ENCODE results near the gene FIP1L1. TPM values are rescaled to one million over a fixed set of nuclear protein-coding genes. Genes with fewer than 3 reads are reported as not detected.

FIP1L1 gene
- total RNA-seq, 1 experiment from 2014 or later: 68.0 TPM

DNA sequence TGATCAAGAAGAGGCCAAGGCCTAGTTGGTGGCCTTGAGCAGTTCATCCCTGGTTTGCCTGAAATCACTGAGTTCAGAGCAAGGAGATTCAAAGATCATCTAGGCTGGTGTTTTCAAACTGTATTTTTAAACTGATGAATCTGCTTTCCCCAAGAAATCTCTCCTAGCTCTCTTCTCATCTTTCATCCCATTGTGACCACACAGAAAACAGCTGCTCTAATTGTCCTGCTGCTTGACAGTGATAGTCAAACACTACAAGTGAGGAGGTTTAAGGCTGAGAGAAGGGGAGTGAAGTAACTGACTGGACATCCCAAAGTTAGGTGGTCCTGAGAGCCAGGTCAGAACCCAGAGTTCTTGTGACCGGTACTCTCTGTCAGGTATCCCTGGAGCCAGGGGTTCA lies 122.3 kb downstream of the FIP1L1 start:
- no peaks in the 10 kb centered on the region for H3K9me3 ChIP-seq (ENCODE audit: control insufficient read depth, low read depth, low read length)
- no peak for TF ChIP-seq CTCF (conservative IDR thresholded peaks at IDR 0.05)
- no peak overlapping the region for H4K8ac ChIP-seq (replicated peaks; ENCODE audit: insufficient read length, low read depth, low read length)
- Mint-ChIP-seq H3K27ac (no peak overlapping the region), H3K36me3 (ENCODE audit: insufficient read depth in 1 of 3, low read depth in 3 of 3) (no peaks in the 10 kb centered on the region; a peak in 1 of 7 replicates), H3K27me3 (ENCODE audit: low read depth) (no peaks in the 10 kb centered on the region), H3K4me3 (no peak overlapping the region), H3K4me1 (peaks cover 15 to 22% of the 10 kb centered on the region in 2 experiments), H3K9me3 (no peaks in the 10 kb centered on the region)
- no peak overlapping the region for H3K18ac ChIP-seq (ENCODE audit: insufficient read length, low read depth, low read length)
- no peak overlapping the region for H3K4ac ChIP-seq (ENCODE audit: low read depth, low read length)
- no peaks in the 10 kb centered on the region for H3K27me3 ChIP-seq (ENCODE audit: insufficient read depth, low read length)
- no peak overlapping the region for H3K9ac ChIP-seq (ENCODE audit: extremely low read depth, insufficient read length, low read length)
- H3K4me2 ChIP-seq (ENCODE audit: insufficient read depth, insufficient read length, low read length): no peak overlapping the region
- H2AFZ ChIP-seq (ENCODE audit: low read length): no peak overlapping the region
- no peak overlapping the region for H2AK5ac ChIP-seq (ENCODE audit: insufficient read length, low read length)
- H2BK5ac ChIP-seq (ENCODE audit: insufficient read length, low read length): no peak overlapping the region
- H3K27ac ChIP-seq (ENCODE audit: insufficient read length, low read depth, low read length): no peak overlapping the region
- DNase-seq: no peak
- H2BK20ac ChIP-seq (ENCODE audit: low read depth, low read length, poor library complexity, severe bottlenecking): no peak overlapping the region
- H3K79me1 ChIP-seq (ENCODE audit: insufficient read depth, low read depth, low read length, poor library complexity, severe bottlenecking): no peaks in the 10 kb centered on the region
- H4K5ac ChIP-seq (ENCODE audit: insufficient read length, low read depth, low read length): no peak overlapping the region
- no peaks in the 10 kb centered on the region for H3K23me2 ChIP-seq (ENCODE audit: insufficient read length, low read depth, low read length, poor library complexity, severe bottlenecking)
- H4K20me1 ChIP-seq (ENCODE audit: control insufficient read depth, insufficient read depth, insufficient read length): no peaks in the 10 kb centered on the region
- H3T11ph ChIP-seq (ENCODE audit: low read length): no peak overlapping the region
- no peak overlapping the region for H3K56ac ChIP-seq (ENCODE audit: insufficient read length, low read depth, low read length)
- no peak overlapping the region for H2BK15ac ChIP-seq (ENCODE audit: low read depth, low read length)
- H2BK120ac ChIP-seq (ENCODE audit: low read depth, low read length, poor library complexity, severe bottlenecking): no peak overlapping the region
- H3K23ac ChIP-seq (ENCODE audit: insufficient read length, low read depth, low read length): no peak overlapping the region
- H2BK12ac ChIP-seq (ENCODE audit: insufficient read length, low read depth, low read length): no peak overlapping the region
- no peaks in the 10 kb centered on the region for H3K4me1 ChIP-seq (ENCODE audit: insufficient read depth, low read length)
- no peak overlapping the region for H3K14ac ChIP-seq (ENCODE audit: insufficient read depth, low read length)
- WGBS (ENCODE audit: extremely low coverage, insufficient read length, low lambda C conversion rate): no CpG with 5 or more reads among the region's 1 CpG
- no peaks in the 10 kb centered on the region for H3K79me2 ChIP-seq (ENCODE audit: insufficient read depth, low read length)
- H4K91ac ChIP-seq (ENCODE audit: insufficient read length, low read depth, low read length): no peak overlapping the region

Measured in H9 (cell line).